NT2/D1 (cell line): ENCODE results near the gene ZSWIM3.

ENCODE experiments used
- SUZ12 ChIP-seq: IDR thresholded peaks from 2 replicates; pipeline ENCODE4 v1.6.1; 2011; ENCODE audit not compliant: insufficient read length, insufficient read depth; ENCODE audit errors: extremely low read depth
- YY1 ChIP-seq: IDR thresholded peaks from 2 replicates; pipeline ENCODE4 v1.6.1; 2011; ENCODE audit not compliant: insufficient read length, insufficient read depth
- ZNF274 ChIP-seq: IDR thresholded peaks from 2 replicates; pipeline ENCODE4 v1.6.1; 2011; ENCODE audit warnings: mild to moderate bottlenecking, low read depth, low read length

DNA sequence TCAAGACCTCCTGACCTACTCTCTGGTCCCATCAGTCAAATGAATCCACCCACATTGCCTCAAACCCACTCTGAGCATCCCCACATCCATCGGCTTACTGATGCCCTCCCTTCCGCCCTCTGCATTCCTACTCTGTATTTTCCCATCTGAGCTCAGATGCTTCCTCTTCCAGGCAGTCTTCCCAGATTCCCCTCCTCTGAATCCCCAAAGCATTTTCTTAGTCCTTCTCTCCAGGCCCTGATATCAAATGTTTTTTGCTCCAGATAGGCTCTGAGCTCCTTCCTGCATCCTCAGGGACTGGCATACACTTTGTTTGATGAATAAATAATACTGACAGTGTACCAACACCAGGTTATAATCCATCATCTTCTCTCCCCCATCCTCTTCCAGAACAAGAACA is 50.7 kb downstream of the ZSWIM3 start:
- no peak for TF ChIP-seq SUZ12
- TF ChIP-seq YY1: no peak
- TF ChIP-seq ZNF274: no peak
